Measurements from ENCODE around the gene ADAM23.

Gene ADAM23

GRCh38 chr2:206515580-206515979, 72.2 kb downstream of the ADAM23 start:
- H3K9me3 ChIP-seq (ENCODE audit: low read length): no peaks in the 10 kb centered on the region
- no peak overlapping the region for H3K4me3 ChIP-seq (ENCODE audit: low read depth in 1 of 2, low read length in 2 of 2)
- H3K27ac ChIP-seq (ENCODE audit: low read depth, low read length): no peak overlapping the region
- no peaks in the 10 kb centered on the region for H3K36me3 ChIP-seq (ENCODE audit: insufficient read depth, low read length)
- no peaks in the 10 kb centered on the region for H3K27me3 ChIP-seq (ENCODE audit: control insufficient read depth in 1 of 2, insufficient read depth in 2 of 2, low read length in 2 of 2)
- H3K9ac ChIP-seq (ENCODE audit: low read length): no peak overlapping the region
- H3K4me1 ChIP-seq (ENCODE audit: insufficient read depth, low read length): no peaks in the 10 kb centered on the region

- no peaks in the 10 kb centered on the region for H3K36me3 ChIP-seq (ENCODE audit: insufficient read depth, low read length)
- no peak overlapping the region for H3K4me3 ChIP-seq (ENCODE audit: low read depth in 1 of 2, low read length in 2 of 2)
- H3K4me1 ChIP-seq (ENCODE audit: insufficient read depth, low read length): no peaks in the 10 kb centered on the region
- H3K27ac ChIP-seq (ENCODE audit: low read depth, low read length): no peak overlapping the region
- no peak overlapping the region for H3K9ac ChIP-seq (ENCODE audit: low read length)
- no peaks in the 10 kb centered on the region for H3K27me3 ChIP-seq (ENCODE audit: control insufficient read depth in 1 of 2, insufficient read depth in 2 of 2, low read length in 2 of 2)
- H3K9me3 ChIP-seq (ENCODE audit: low read length): no peaks in the 10 kb centered on the region
Observed at GRCh38 chr2:206518997-206519396, 75.7 kb downstream of the ADAM23 start.

GRCh38 chr2:206520450-206520849, 77.1 kb downstream of the ADAM23 start:
- no peaks in the 10 kb centered on the region for H3K9me3 ChIP-seq (ENCODE audit: low read length)
- H3K4me3 ChIP-seq (ENCODE audit: low read depth in 1 of 2, low read length in 2 of 2): no peak overlapping the region
- H3K27ac ChIP-seq (ENCODE audit: low read depth, low read length): no peak overlapping the region

DNA sequence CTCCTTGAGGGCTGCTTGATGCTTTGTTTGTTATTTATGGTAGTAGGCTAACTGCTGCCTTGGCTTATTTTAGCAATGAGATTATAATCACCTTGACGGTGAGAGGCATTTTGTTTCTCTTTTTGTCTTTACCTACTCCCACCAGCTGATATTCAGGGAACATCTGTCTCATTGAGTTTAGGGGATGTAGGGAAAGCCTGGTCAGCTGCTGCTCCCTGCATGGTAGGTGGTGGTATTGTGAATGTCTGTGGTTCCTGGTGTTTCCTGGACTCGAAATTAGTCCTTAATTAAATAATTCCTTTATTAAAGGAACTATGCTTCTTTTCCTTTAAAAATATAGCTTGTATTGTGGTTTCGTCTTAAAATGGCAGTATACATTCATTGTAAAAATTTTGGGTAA, 77.8 kb downstream of the ADAM23 start:
- H3K9ac ChIP-seq (ENCODE audit: low read length): no peak overlapping the region
- no peaks in the 10 kb centered on the region for H3K36me3 ChIP-seq (ENCODE audit: insufficient read depth, low read length)
- no peaks in the 10 kb centered on the region for H3K9me3 ChIP-seq (ENCODE audit: low read length)
- no peak overlapping the region for H3K27ac ChIP-seq (ENCODE audit: low read depth, low read length)
- H3K27me3 ChIP-seq (ENCODE audit: control insufficient read depth in 1 of 2, insufficient read depth in 2 of 2, low read length in 2 of 2): no peaks in the 10 kb centered on the region
- no peaks in the 10 kb centered on the region for H3K4me1 ChIP-seq (ENCODE audit: insufficient read depth, low read length)
- H3K4me3 ChIP-seq (ENCODE audit: low read depth in 1 of 2, low read length in 2 of 2): no peak overlapping the region

More at GRCh38 chr2:206520450-206520849, 77.1 kb downstream of the ADAM23 start:
- Histone ChIP-seq H3K36me3 (ENCODE audit: insufficient read depth, low read length) (no peaks in the 10 kb centered on the region), H3K9ac (ENCODE audit: low read length) (no peak overlapping the region), H3K27me3 (ENCODE audit: control insufficient read depth in 1 of 2, insufficient read depth in 2 of 2, low read length in 2 of 2) (no peaks in the 10 kb centered on the region), H3K4me1 (ENCODE audit: insufficient read depth, low read length) (no peaks in the 10 kb centered on the region)

DNA sequence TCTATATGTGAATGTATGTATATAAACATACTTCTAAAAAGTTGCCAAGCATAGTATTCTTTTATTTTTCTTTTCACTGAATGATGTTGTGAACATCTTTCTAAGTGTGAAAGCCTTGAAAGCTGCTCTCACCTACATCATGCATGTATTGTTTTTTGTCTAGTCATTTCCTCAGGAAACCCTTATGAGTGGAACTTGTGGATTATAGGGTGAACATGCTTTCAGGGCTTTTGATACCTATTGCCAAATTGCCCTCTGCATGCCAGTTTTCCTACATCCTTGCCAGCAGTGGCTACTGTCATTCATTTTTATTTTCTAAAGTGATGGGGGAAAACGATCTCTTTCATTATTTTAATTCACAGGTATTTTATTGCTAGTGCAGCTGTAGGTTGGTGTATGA, 78.3 kb downstream of the ADAM23 start:
- Histone ChIP-seq H3K27ac (ENCODE audit: low read depth, low read length) (no peak overlapping the region), H3K36me3 (ENCODE audit: insufficient read depth, low read length) (no peaks in the 10 kb centered on the region), H3K4me3 (ENCODE audit: low read depth in 1 of 2, low read length in 2 of 2) (no peak overlapping the region), H3K9me3 (ENCODE audit: low read length) (no peaks in the 10 kb centered on the region), H3K9ac (ENCODE audit: low read length) (no peak overlapping the region), H3K4me1 (ENCODE audit: insufficient read depth, low read length) (no peaks in the 10 kb centered on the region), H3K27me3 (ENCODE audit: control insufficient read depth in 1 of 2, insufficient read depth in 2 of 2, low read length in 2 of 2) (no peaks in the 10 kb centered on the region)

DNA sequence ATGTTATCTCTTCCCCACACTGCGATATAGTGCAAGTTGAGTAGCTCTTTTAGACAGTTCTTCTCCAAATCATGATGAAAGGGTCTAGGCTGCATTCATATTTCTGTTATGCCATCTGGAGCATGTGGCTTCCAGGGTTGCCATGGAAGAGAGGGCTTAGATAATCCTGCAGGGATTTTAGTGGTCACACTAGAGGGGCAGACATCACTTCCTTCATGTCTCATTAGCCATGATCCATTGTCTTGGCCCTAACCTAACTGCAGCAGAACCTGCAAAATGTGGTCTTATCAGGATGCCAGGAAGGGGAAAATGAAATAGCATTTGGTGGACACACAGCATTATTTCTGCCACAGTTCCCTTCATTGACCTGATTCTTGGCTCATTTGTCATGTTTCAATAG, 83.1 kb downstream of the ADAM23 start:
- H3K4me3 ChIP-seq (ENCODE audit: low read depth in 1 of 2, low read length in 2 of 2): no peak overlapping the region
- no peaks in the 10 kb centered on the region for H3K9me3 ChIP-seq (ENCODE audit: low read length)
- H3K9ac ChIP-seq (ENCODE audit: low read length): no peak overlapping the region
- H3K4me1 ChIP-seq (ENCODE audit: insufficient read depth, low read length): no peaks in the 10 kb centered on the region
- no peaks in the 10 kb centered on the region for H3K36me3 ChIP-seq (ENCODE audit: insufficient read depth, low read length)
- H3K27me3 ChIP-seq (ENCODE audit: control insufficient read depth in 1 of 2, insufficient read depth in 2 of 2, low read length in 2 of 2): no peaks in the 10 kb centered on the region
- no peak overlapping the region for H3K27ac ChIP-seq (ENCODE audit: low read depth, low read length)

GRCh38 chr2:206527153-206527552, 83.8 kb downstream of the ADAM23 start:
- no peaks in the 10 kb centered on the region for H3K9me3 ChIP-seq (ENCODE audit: low read length)
- H3K4me1 ChIP-seq (ENCODE audit: insufficient read depth, low read length): no peaks in the 10 kb centered on the region
- H3K9ac ChIP-seq (ENCODE audit: low read length): no peak overlapping the region
- no peak overlapping the region for H3K27ac ChIP-seq (ENCODE audit: low read depth, low read length)
- no peak overlapping the region for H3K4me3 ChIP-seq (ENCODE audit: low read depth in 1 of 2, low read length in 2 of 2)
- H3K36me3 ChIP-seq (ENCODE audit: insufficient read depth, low read length): no peaks in the 10 kb centered on the region
- H3K27me3 ChIP-seq (ENCODE audit: control insufficient read depth in 1 of 2, insufficient read depth in 2 of 2, low read length in 2 of 2): no peaks in the 10 kb centered on the region

- no peak overlapping the region for H3K27ac ChIP-seq (ENCODE audit: low read depth, low read length)
- no peaks in the 10 kb centered on the region for H3K27me3 ChIP-seq (ENCODE audit: control insufficient read depth in 1 of 2, insufficient read depth in 2 of 2, low read length in 2 of 2)
- no peaks in the 10 kb centered on the region for H3K9me3 ChIP-seq (ENCODE audit: low read length)
- H3K4me3 ChIP-seq (ENCODE audit: low read depth in 1 of 2, low read length in 2 of 2): no peak overlapping the region
- no peaks in the 10 kb centered on the region for H3K36me3 ChIP-seq (ENCODE audit: insufficient read depth, low read length)
- no peak overlapping the region for H3K9ac ChIP-seq (ENCODE audit: low read length)
- no peaks in the 10 kb centered on the region for H3K4me1 ChIP-seq (ENCODE audit: insufficient read depth, low read length)
Observed at GRCh38 chr2:206530727-206531126, 87.4 kb downstream of the ADAM23 start.

DNA sequence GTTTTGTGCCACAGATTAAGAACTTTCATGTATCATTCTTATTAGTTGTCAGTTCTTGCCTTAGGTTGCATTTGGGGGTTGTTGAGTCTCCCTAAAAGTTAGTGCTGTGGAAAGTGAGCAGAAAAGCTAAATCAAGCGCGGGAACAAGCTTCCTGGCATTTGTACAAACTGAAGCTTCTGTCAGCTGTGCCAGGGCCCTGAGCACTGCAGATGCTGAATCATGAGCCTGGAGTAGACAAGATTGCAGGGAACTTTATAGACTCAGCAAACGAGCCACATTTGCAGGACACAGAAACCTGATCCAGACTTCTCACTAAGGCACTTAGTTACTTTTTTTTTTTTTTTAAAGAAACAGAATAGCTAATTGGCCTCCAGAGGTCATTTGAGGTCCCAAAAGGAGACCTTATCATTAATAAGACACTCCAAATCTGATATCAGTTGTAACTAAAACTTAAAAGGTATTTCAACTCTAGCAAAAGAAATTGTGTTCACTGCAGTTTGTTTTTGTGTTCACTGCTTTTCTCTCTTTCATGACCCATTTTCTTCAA, 88.7 kb downstream of the ADAM23 start:
- no peaks in the 10 kb centered on the region for H3K36me3 ChIP-seq (ENCODE audit: insufficient read depth, low read length)
- H3K4me3 ChIP-seq (ENCODE audit: low read depth in 1 of 2, low read length in 2 of 2): no peak overlapping the region
- H3K27me3 ChIP-seq (ENCODE audit: control insufficient read depth in 1 of 2, insufficient read depth in 2 of 2, low read length in 2 of 2): no peaks in the 10 kb centered on the region
- H3K9ac ChIP-seq (ENCODE audit: low read length): no peak overlapping the region
- H3K4me1 ChIP-seq (ENCODE audit: insufficient read depth, low read length): no peaks in the 10 kb centered on the region
- no peaks in the 10 kb centered on the region for H3K9me3 ChIP-seq (ENCODE audit: low read length)
- H3K27ac ChIP-seq (ENCODE audit: low read depth, low read length): no peak overlapping the region

- H3K27me3 ChIP-seq (ENCODE audit: control insufficient read depth in 1 of 2, insufficient read depth in 2 of 2, low read length in 2 of 2): no peaks in the 10 kb centered on the region
- H3K4me3 ChIP-seq (ENCODE audit: low read depth in 1 of 2, low read length in 2 of 2): no peak overlapping the region
- H3K9me3 ChIP-seq (ENCODE audit: low read length): no peaks in the 10 kb centered on the region
- no peaks in the 10 kb centered on the region for H3K4me1 ChIP-seq (ENCODE audit: insufficient read depth, low read length)
- no peaks in the 10 kb centered on the region for H3K36me3 ChIP-seq (ENCODE audit: insufficient read depth, low read length)
- no peak overlapping the region for H3K27ac ChIP-seq (ENCODE audit: low read depth, low read length)
- no peak overlapping the region for H3K9ac ChIP-seq (ENCODE audit: low read length)
Observed at GRCh38 chr2:206533977-206534376, 90.6 kb downstream of the ADAM23 start.

- no peaks in the 10 kb centered on the region for H3K36me3 ChIP-seq (ENCODE audit: insufficient read depth, low read length)
- no peak overlapping the region for H3K27ac ChIP-seq (ENCODE audit: low read depth, low read length)
- no peaks in the 10 kb centered on the region for H3K4me1 ChIP-seq (ENCODE audit: insufficient read depth, low read length)
- no peaks in the 10 kb centered on the region for H3K9me3 ChIP-seq (ENCODE audit: low read length)
- H3K4me3 ChIP-seq (ENCODE audit: low read depth in 1 of 2, low read length in 2 of 2): no peak overlapping the region
- no peak overlapping the region for H3K9ac ChIP-seq (ENCODE audit: low read length)
- no peaks in the 10 kb centered on the region for H3K27me3 ChIP-seq (ENCODE audit: control insufficient read depth in 1 of 2, insufficient read depth in 2 of 2, low read length in 2 of 2)
Observed at GRCh38 chr2:206535260-206535986, 92.1 kb downstream of the ADAM23 start.

- H3K4me3 ChIP-seq (ENCODE audit: low read depth in 1 of 2, low read length in 2 of 2): no peak overlapping the region
- H3K27me3 ChIP-seq (ENCODE audit: control insufficient read depth in 1 of 2, insufficient read depth in 2 of 2, low read length in 2 of 2): no peaks in the 10 kb centered on the region
- H3K4me1 ChIP-seq (ENCODE audit: insufficient read depth, low read length): no peaks in the 10 kb centered on the region
- no peaks in the 10 kb centered on the region for H3K9me3 ChIP-seq (ENCODE audit: low read length)
- H3K27ac ChIP-seq (ENCODE audit: low read depth, low read length): no peak overlapping the region
- H3K36me3 ChIP-seq (ENCODE audit: insufficient read depth, low read length): no peaks in the 10 kb centered on the region
- H3K9ac ChIP-seq (ENCODE audit: low read length): no peak overlapping the region
Observed at GRCh38 chr2:206540757-206541156, 97.4 kb downstream of the ADAM23 start.
